ENCODE measurements around the gene KLK15.

- TF ChIP-seq CTCF (IDR thresholded peaks at IDR 0.05) (no peak), EP300 (IDR thresholded peaks at IDR 0.05) (no peak), POLR2AphosphoS5 (IDR thresholded peaks at IDR 0.05) (no peak)
These were observed 6.6 kb upstream of the KLK15 start for GRCh38 chr19:50839712-50840655.

Data from sigmoid colon (tissue), 4 donors.